Measurements from ENCODE around the gene IFI27.
A peak's percentile ranks its signal among the peaks of the same experiment; 100 is the strongest.

IFI27 gene

GRCh38 chr14:94113073-94113472, 2.5 kb downstream of the IFI27 start:
- Mint-ChIP-seq H3K27ac (peak overlapping the region; percentile 30), H3K4me1 (ENCODE audit: low read depth) (peaks cover 24% of the 10 kb centered on the region), H3K27me3 (peaks cover 20% of the 10 kb centered on the region), H3K36me3 (ENCODE audit: low read depth) (no peaks in the 10 kb centered on the region), H3K9me3 (no peaks in the 10 kb centered on the region), H3K4me3 (no peak overlapping the region)
- intact Hi-C loops (cut with micrococcal nuclease): no loop called here

GRCh38 chr14:94113490-94113889, 3.0 kb downstream of the IFI27 start:
- intact Hi-C loops (cut with micrococcal nuclease): no loop called here
- H3K4me1 Mint-ChIP-seq (ENCODE audit: low read depth): peaks cover 24% of the 10 kb centered on the region
- H3K27ac Mint-ChIP-seq: no peak overlapping the region
- no peak overlapping the region for H3K4me3 Mint-ChIP-seq
- H3K36me3 Mint-ChIP-seq (ENCODE audit: low read depth): no peaks in the 10 kb centered on the region
- peaks cover 23% of the 10 kb centered on the region for H3K27me3 Mint-ChIP-seq
- no peaks in the 10 kb centered on the region for H3K9me3 Mint-ChIP-seq

GRCh38 chr14:94113908-94114588, 3.5 kb downstream of the IFI27 start:
- Mint-ChIP-seq H3K4me1 (ENCODE audit: low read depth) (peaks cover 24% of the 10 kb centered on the region), H3K9me3 (no peaks in the 10 kb centered on the region)

GRCh38 chr14:94114589-94115057, 4.1 kb downstream of the IFI27 start:
- H3K9me3 Mint-ChIP-seq: peaks cover 5% of the 10 kb centered on the region
- intact Hi-C loops (cut with micrococcal nuclease): no loop called here
- no peaks in the 10 kb centered on the region for H3K36me3 Mint-ChIP-seq (ENCODE audit: low read depth)
- peak overlapping the region; percentile 69 for H3K27ac Mint-ChIP-seq
- peak overlapping the region; percentile 20 for H3K4me3 Mint-ChIP-seq
- peaks cover 30% of the 10 kb centered on the region for H3K27me3 Mint-ChIP-seq
- peaks cover 24% of the 10 kb centered on the region for H3K4me1 Mint-ChIP-seq (ENCODE audit: low read depth)

More at GRCh38 chr14:94113908-94114588, 3.5 kb downstream of the IFI27 start:
- Mint-ChIP-seq H3K27me3 (peaks cover 24% of the 10 kb centered on the region), H3K27ac (peak overlapping the region; percentile 69), H3K36me3 (ENCODE audit: low read depth) (no peaks in the 10 kb centered on the region), H3K4me3 (no peak overlapping the region)
- intact Hi-C loops (cut with micrococcal nuclease): no loop called here

GRCh38 chr14:94115058-94115591, 4.6 kb downstream of the IFI27 start:
- Mint-ChIP-seq H3K9me3 (peaks cover 9% of the 10 kb centered on the region), H3K4me3 (peak overlapping the region; percentile 20), H3K27me3 (peaks cover 31% of the 10 kb centered on the region), H3K27ac (peak overlapping the region; percentile 69), H3K4me1 (ENCODE audit: low read depth) (peaks cover 24% of the 10 kb centered on the region), H3K36me3 (ENCODE audit: low read depth) (no peaks in the 10 kb centered on the region)
- intact Hi-C loops (cut with micrococcal nuclease): no loop called here

- intact Hi-C loops (cut with micrococcal nuclease): no loop called here
- H3K4me3 Mint-ChIP-seq: no peak overlapping the region
Observed at GRCh38 chr14:94115631-94116030, 5.1 kb downstream of the IFI27 start.

GRCh38 chr14:94116701-94117100, 6.2 kb downstream of the IFI27 start:
- no peak overlapping the region for H3K27ac Mint-ChIP-seq
- peaks cover 19% of the 10 kb centered on the region for H3K9me3 Mint-ChIP-seq
- intact Hi-C loops (cut with micrococcal nuclease): no loop called here
- no peaks in the 10 kb centered on the region for H3K36me3 Mint-ChIP-seq (ENCODE audit: low read depth)
- peaks cover 38% of the 10 kb centered on the region for H3K27me3 Mint-ChIP-seq
- H3K4me1 Mint-ChIP-seq (ENCODE audit: low read depth): peaks cover 24% of the 10 kb centered on the region
- no peak overlapping the region for H3K4me3 Mint-ChIP-seq

More at GRCh38 chr14:94115631-94116030, 5.1 kb downstream of the IFI27 start:
- H3K4me1 Mint-ChIP-seq (ENCODE audit: low read depth): peaks cover 24% of the 10 kb centered on the region
- peaks cover 14% of the 10 kb centered on the region for H3K9me3 Mint-ChIP-seq
- peaks cover 32% of the 10 kb centered on the region for H3K27me3 Mint-ChIP-seq
- H3K36me3 Mint-ChIP-seq (ENCODE audit: low read depth): no peaks in the 10 kb centered on the region
- H3K27ac Mint-ChIP-seq: peak overlapping the region; percentile 69

GRCh38 chr14:94117856-94118255, 7.3 kb downstream of the IFI27 start:
- intact Hi-C loops (cut with micrococcal nuclease): no loop called here
- Mint-ChIP-seq H3K27me3 (peaks cover 43% of the 10 kb centered on the region), H3K36me3 (ENCODE audit: low read depth) (no peaks in the 10 kb centered on the region), H3K9me3 (peaks cover 19% of the 10 kb centered on the region), H3K4me1 (ENCODE audit: low read depth) (peaks cover 19% of the 10 kb centered on the region), H3K4me3 (no peak overlapping the region), H3K27ac (no peak overlapping the region)

GRCh38 chr14:94119071-94119470, 8.5 kb downstream of the IFI27 start:
- Mint-ChIP-seq H3K27me3 (peaks cover 43% of the 10 kb centered on the region), H3K9me3 (peaks cover 19% of the 10 kb centered on the region), H3K27ac (no peak overlapping the region), H3K36me3 (ENCODE audit: low read depth) (no peaks in the 10 kb centered on the region), H3K4me1 (ENCODE audit: low read depth) (peaks cover 19% of the 10 kb centered on the region), H3K4me3 (no peak overlapping the region)
- intact Hi-C loops (cut with micrococcal nuclease): no loop called here

GRCh38 chr14:94120667-94121340, 10.3 kb downstream of the IFI27 start:
- H3K4me3 Mint-ChIP-seq: no peak overlapping the region
- H3K36me3 Mint-ChIP-seq (ENCODE audit: low read depth): no peaks in the 10 kb centered on the region
- peaks cover 38% of the 10 kb centered on the region for H3K27me3 Mint-ChIP-seq
- peaks cover 19% of the 10 kb centered on the region for H3K9me3 Mint-ChIP-seq
- intact Hi-C loops (cut with micrococcal nuclease): no loop called here
- H3K4me1 Mint-ChIP-seq (ENCODE audit: low read depth): peaks cover 3% of the 10 kb centered on the region
- H3K27ac Mint-ChIP-seq: no peak overlapping the region

- no peaks in the 10 kb centered on the region for H3K4me1 Mint-ChIP-seq (ENCODE audit: low read depth)
- peaks cover 31% of the 10 kb centered on the region for H3K27me3 Mint-ChIP-seq
- H3K9me3 Mint-ChIP-seq: peaks cover 19% of the 10 kb centered on the region
- H3K36me3 Mint-ChIP-seq (ENCODE audit: low read depth): peaks cover 3% of the 10 kb centered on the region
- H3K27ac Mint-ChIP-seq: no peak overlapping the region
- intact Hi-C loops (cut with micrococcal nuclease): no loop called here
- no peak overlapping the region for H3K4me3 Mint-ChIP-seq
Observed at GRCh38 chr14:94121485-94121884, 10.9 kb downstream of the IFI27 start.

GRCh38 chr14:94122438-94122837, 11.9 kb downstream of the IFI27 start:
- Mint-ChIP-seq H3K9me3 (peaks cover 19% of the 10 kb centered on the region), H3K4me1 (ENCODE audit: low read depth) (no peaks in the 10 kb centered on the region)

GRCh38 chr14:94123296-94123695, 12.8 kb downstream of the IFI27 start:
- H3K27me3 Mint-ChIP-seq: peaks cover 21% of the 10 kb centered on the region
- no peak overlapping the region for H3K27ac Mint-ChIP-seq
- peaks cover 19% of the 10 kb centered on the region for H3K9me3 Mint-ChIP-seq
- no peak overlapping the region for H3K4me3 Mint-ChIP-seq
- H3K4me1 Mint-ChIP-seq (ENCODE audit: low read depth): peaks cover 5% of the 10 kb centered on the region
- intact Hi-C loops (cut with micrococcal nuclease): no loop called here
- H3K36me3 Mint-ChIP-seq (ENCODE audit: low read depth): peaks cover 19% of the 10 kb centered on the region

More at GRCh38 chr14:94122438-94122837, 11.9 kb downstream of the IFI27 start:
- intact Hi-C loops (cut with micrococcal nuclease): no loop called here
- peaks cover 28% of the 10 kb centered on the region for H3K27me3 Mint-ChIP-seq
- H3K27ac Mint-ChIP-seq: no peak overlapping the region
- H3K36me3 Mint-ChIP-seq (ENCODE audit: low read depth): peaks cover 13% of the 10 kb centered on the region
- no peak overlapping the region for H3K4me3 Mint-ChIP-seq

- Mint-ChIP-seq H3K27me3 (peaks cover 20% of the 10 kb centered on the region), H3K36me3 (ENCODE audit: low read depth) (peaks cover 20% of the 10 kb centered on the region), H3K4me3 (no peak overlapping the region), H3K9me3 (peaks cover 19% of the 10 kb centered on the region), H3K27ac (no peak overlapping the region), H3K4me1 (ENCODE audit: low read depth) (peaks cover 11% of the 10 kb centered on the region)
- intact Hi-C loops (cut with micrococcal nuclease): no loop called here
Observed at GRCh38 chr14:94123868-94124267, 13.3 kb downstream of the IFI27 start.

Measured in dendritic cell treated with granulocyte-macrophage colony-stimulating factor and Interleukin-4, amounts not matched to agents 40 ng/mL and 50 ng/mL, for 4 days (primary cell).